GM12878 (cell line): Measurements from ENCODE around the gene SEC31B. TPM values are rescaled to one million over a fixed set of nuclear protein-coding genes. Genes with fewer than 3 reads are reported as not detected.

Experiments used
- ATAC-seq: fragments of 200-7000 bp; cut with Tn5 transposase; 3 replicates; pipeline ENCODE4 v1.9.1; 2020; ENCODE audit warnings: mild to moderate bottlenecking, moderate library complexity
- BruUV-seq: library from RNA; stranded (reverse); fragments of 400-500 nt; replicated peaks from 2 replicates; lab custom pipeline; 2021; lab: Mats Ljungman, UMichigan
- CTCF ChIA-PET: fragments of 300-600 bp; sonication (Branson Sonifier 250); formaldehyde crosslinking; extraction: SDS; loops from one replicate; lab custom pipeline; 2021; ENCODE audit warnings: inconsistent platforms; lab: Yijun Ruan, JAX
- POLR2A ChIA-PET: fragments of 350-600 bp; formaldehyde crosslinking; extraction: SDS; loops from one replicate; lab custom pipeline; 2021; ENCODE audit warnings: inconsistent platforms; lab: Charles Lee
- RAD21 ChIA-PET: fragments of 300-600 bp; sonication (Branson Sonifier 250); formaldehyde crosslinking; loops from one replicate; lab custom pipeline; 2023; ENCODE audit warnings: antibody characterized with exemption; ENCODE audit not compliant: unreplicated experiment; lab: Charles Lee
- SMC1A ChIA-PET: fragments of 300-600 bp; sonication (Branson Sonifier 250); formaldehyde crosslinking; loops from one replicate; lab custom pipeline; 2023; ENCODE audit not compliant: unreplicated experiment, uncharacterized antibody; lab: Charles Lee
- DNase-seq: peaks from one replicate; pipeline ENCODE4 v3.0.0-alpha.2; 2011; ENCODE audit warnings: low read depth, low spot score
- FAIRE-seq: peaks from 3 replicates; lab custom pipeline; 2011; peaks lifted over from hg19 to GRCh38; lab: Jason Lieb, UNC
- H2AFZ ChIP-seq: 2 replicates; pipeline ENCODE4 v1.6.0; 2011; ENCODE audit warnings: low read depth, low read length, control low read depth; ENCODE audit not compliant: control insufficient read depth
- H3K27ac ChIP-seq: 2 replicates; pipeline ENCODE4 v1.5.1; 2011; ENCODE audit warnings: control low read depth; ENCODE audit not compliant: control insufficient read depth, insufficient read depth
- H3K27me3 ChIP-seq, 2 experiments: replicated peaks in 1 of 2; 2 replicates each; pipeline versions ENCODE4 v1.6.0 to v1.6.1; 2011; ENCODE audit warnings: low read length in 1 of 2; ENCODE audit not compliant: control insufficient read depth in 2 of 2, insufficient read depth in 2 of 2
- H3K36me3 ChIP-seq, 2 experiments: 2 replicates each; pipeline ENCODE4 v1.5.1; 2011; ENCODE audit warnings: low read length in 1 of 2; ENCODE audit not compliant: control insufficient read depth in 2 of 2, insufficient read depth in 2 of 2
- H3K4me1 ChIP-seq: 2 replicates; pipeline ENCODE4 v1.6.1; 2011; ENCODE audit warnings: mild to moderate bottlenecking, low read length, moderate library complexity, mixed read lengths; ENCODE audit not compliant: control insufficient read depth, insufficient read depth
- H3K4me2 ChIP-seq: 2 replicates; pipeline ENCODE4 v1.6.0; 2011; ENCODE audit warnings: control low read depth; ENCODE audit not compliant: control insufficient read depth, insufficient read depth
- H3K4me3 ChIP-seq: fragments of 200-600 bp; sonication (generic); 2 replicates; pipeline ENCODE4 v1.5.1; 2016
- H3K79me2 ChIP-seq: 2 replicates; pipeline ENCODE4 v1.6.0; 2011; ENCODE audit warnings: low read length; ENCODE audit not compliant: control insufficient read depth, insufficient read depth
- H3K9ac ChIP-seq: 2 replicates; pipeline ENCODE4 v1.8.0; 2011; ENCODE audit warnings: low read length, control low read depth, mixed read lengths; ENCODE audit not compliant: control insufficient read depth, insufficient read depth
- H3K9me3 ChIP-seq: replicated peaks from 3 replicates; pipeline ENCODE4 v1.5.1; 2011; ENCODE audit warnings: mild to moderate bottlenecking, low read length; ENCODE audit not compliant: control insufficient read depth, insufficient read depth
- H4K20me1 ChIP-seq: 2 replicates; pipeline ENCODE4 v1.6.0; 2011; ENCODE audit not compliant: control insufficient read depth, insufficient read depth
- BCL11A ChIP-seq: IDR thresholded peaks from 2 replicates; pipeline ENCODE4 v1.6.1; 2011; ENCODE audit warnings: low read depth, low read length
- CHD1 ChIP-seq: IDR thresholded peaks from 2 replicates; pipeline ENCODE4 v1.6.1; 2012; ENCODE audit warnings: low read depth, low read length, improper control_type of control experiment
- CTCF ChIP-seq, 3 experiments: IDR thresholded peaks in 2 of 3; conservative IDR thresholded peaks in 1 of 3; 2 replicates each; pipeline ENCODE4 v1.5.1; 2011; ENCODE audit warnings: low read depth in 3 of 3, low read length in 3 of 3, mild to moderate bottlenecking in 3 of 3, control low read depth in 2 of 3, moderate library complexity in 2 of 3, inconsistent platforms in 1 of 3, mixed read lengths in 1 of 3; ENCODE audit not compliant: control insufficient read depth in 2 of 3, insufficient read depth in 1 of 3; ENCODE audit errors: extremely low read depth in 1 of 3
- GATAD2B ChIP-seq: fragments of 450-650 bp; conservative IDR thresholded peaks from 2 replicates; pipeline ENCODE4 v1.6.1; 2017; ENCODE audit warnings: low read depth, mild to moderate bottlenecking, moderate library complexity
- JUND ChIP-seq: IDR thresholded peaks from 2 replicates; pipeline ENCODE4 v1.6.1; 2012; ENCODE audit warnings: low read depth, mild to moderate bottlenecking, low read length, improper control_type of control experiment, moderate library complexity
- KLF5 ChIP-seq: fragments of 450-650 bp; IDR thresholded peaks from 2 replicates; pipeline ENCODE4 v1.6.1; 2014; ENCODE audit warnings: mild to moderate bottlenecking; ENCODE audit not compliant: partially characterized antibody
- PKNOX1 ChIP-seq: fragments of 450-650 bp; IDR thresholded peaks from 2 replicates; pipeline ENCODE4 v1.6.1; 2016; ENCODE audit warnings: mild to moderate bottlenecking
- RAD21 ChIP-seq: IDR thresholded peaks from 2 replicates; pipeline ENCODE4 v1.6.1; 2011; ENCODE audit warnings: mild to moderate bottlenecking, low read depth, low read length, moderate library complexity; ENCODE audit not compliant: insufficient read depth
- SMARCA5 ChIP-seq: fragments of 450-650 bp; IDR thresholded peaks from 2 replicates; pipeline ENCODE4 v1.6.1; 2017; ENCODE audit warnings: mild to moderate bottlenecking
- SMC3 ChIP-seq: IDR thresholded peaks from 2 replicates; pipeline ENCODE4 v1.6.1; 2011; ENCODE audit warnings: low read length, improper control_type of control experiment, borderline replicate concordance
- SUPT20H ChIP-seq: IDR thresholded peaks from 2 replicates; pipeline ENCODE4 v1.6.1; 2011; ENCODE audit warnings: low read depth, mild to moderate bottlenecking, low read length, moderate library complexity, borderline replicate concordance; ENCODE audit not compliant: control insufficient read depth
- SUZ12 ChIP-seq: fragments of 200-600 bp; sonication (generic); IDR thresholded peaks from one replicate; pipeline ENCODE4 v1.6.1; 2018; ENCODE audit warnings: antibody characterized with exemption, mild to moderate bottlenecking; ENCODE audit not compliant: unreplicated experiment
- WGBS: methylation state at CpG from one replicate; pipeline ENCODE4 v1.1.6; 2016; ENCODE audit warnings: low lambda C conversion rate; ENCODE audit not compliant: insufficient replicate concordance, insufficient coverage; ENCODE audit errors: missing lambda C conversion rate; 5-methylcytosine and 5-hydroxymethylcytosine counted together
- in situ Hi-C: fragments of 300-500 bp; cut with MboI; formaldehyde crosslinking; loops from 9 replicates; pipeline ENCODE4 v1.14.3; 2018; ENCODE audit warnings: mixed read lengths
- intact Hi-C: fragments of 100-400 bp; cut with micrococcal nuclease; formaldehyde crosslinking; loops from one replicate; pipeline ENCODE4 v1.14.2; 2022; ENCODE audit not compliant: unreplicated experiment
- polyA plus RNA-seq, 11 experiments: library from polyadenylated mRNA; depleted of rRNA in 4 of 11; unstranded in 6 of 11; stranded (reverse) in 5 of 11; fragments of >200 nt; fragmentation: Nextera tagmentation in 4 of 11; fragmentation: Illumina TruSeq in 1 of 11; extraction: Ambion mirVana in 4 of 11; extraction: Trizol in 1 of 11; gene quantifications; 1 replicate in 1 of 11; 2 replicates in 10 of 11; pipeline versions ENCODE4 v1.2.1 to v1.2.3, GENCODE V29; 2011 to 2016; ENCODE audit warnings: inconsistent platforms in 2 of 11, missing spikeins in 2 of 11, low read depth in 1 of 11
- total RNA-seq, 4 experiments: library from RNA; depleted of rRNA in 3 of 4; stranded (reverse); fragments of >200 nt in 3 of 4; fragmentation: Illumina TruSeq in 1 of 4; extraction: Trizol in 1 of 4; gene quantifications; 2 replicates each; pipeline versions ENCODE4 v1.2.1 to v1.2.3, GENCODE V29; 2013 to 2021

SEC31B gene
- total and polyA plus RNA-seq, 10 of the 15 experiments (the other 5 are each of a cell fraction or from before 2014, with no cell fraction given) = 3.4 to 24.3 (median 9.9) TPM

GRCh38 chr10:100518761-100519241 lies 860 bp downstream of the SEC31B start:
- SMC1A ChIA-PET = interaction anchor here (0.5 to 3.8 kb wide), 20 partner anchors 8 to 673 kb away, joined by 3 to 23 read pairs (median 4); partner anchors contain the start of gene HIF1AN
- H3K27ac ChIP-seq = no peak overlapping the region
- H3K4me3 ChIP-seq = no peak overlapping the region
- H3K4me2 ChIP-seq = no peak overlapping the region
- no peak overlapping the region for H2AFZ ChIP-seq
- ATAC-seq = peak; percentile 78
- CTCF ChIA-PET = interaction anchor here (0.8 to 3.5 kb wide), 50 partner anchors 9 to 672 kb away, joined by 3 to 49 read pairs (median 5); partner anchors contain the start of genes HIF1AN, NDUFB8, PKD2L1 and SCD
- H3K9ac ChIP-seq = no peak overlapping the region
- peaks cover 0 to under 1% of the 10 kb centered on the region in 2 experiments; a peak in 3 of 4 replicates for H3K36me3 ChIP-seq
- no TSS peak for BruUV-seq
- H4K20me1 ChIP-seq = no peaks in the 10 kb centered on the region
- no peak for DNase-seq
- TF ChIP-seq CTCF (IDR thresholded peaks at IDR 0.05 in 2 of 3, conservative IDR thresholded peaks at IDR 0.05 in 1 of 3; ENCODE audit: control insufficient read depth in 2 of 3, extremely low read depth in 1 of 3, insufficient read depth in 1 of 3, low read depth in 3 of 3, low read length in 3 of 3) = peak; percentile 55 to 74 (median 67); a peak in 5 of 6 replicates
- TF ChIP-seq GATAD2B = no peak
- TF ChIP-seq SMARCA5 = no peak
- TF ChIP-seq SUPT20H = no peak
- no peak for TF ChIP-seq SUZ12
- TF ChIP-seq BCL11A = no peak
- peak; percentile 54 for TF ChIP-seq RAD21
- no peak for TF ChIP-seq KLF5
- no peak for TF ChIP-seq JUND
- TF ChIP-seq PKNOX1 = no peak
- TF ChIP-seq SMC3 = peak; percentile 37; the same call in 1 of the 2 replicates
- TF ChIP-seq CHD1 = no peak
- WGBS = 70% methylated on average over 7 of the region's 7 CpGs
- RAD21 ChIA-PET = interaction anchor here (0.7 to 2.0 kb wide), 20 partner anchors 9 to 360 kb away, joined by 3 to 20 read pairs (median 4); partner anchors contain the start of gene NDUFB8
- POLR2A ChIA-PET = no interaction called here
- H3K9me3 ChIP-seq = no peaks in the 10 kb centered on the region
- peak; percentile 95 for FAIRE-seq
- H3K27me3 ChIP-seq = no peaks in the 10 kb centered on the region
- H3K4me1 ChIP-seq = no peaks in the 10 kb centered on the region
- H3K79me2 ChIP-seq = no peaks in the 10 kb centered on the region
- intact Hi-C loops (no loop called here), in situ Hi-C loops (no loop called here)
